ENCODE data around the gene ATP8B3. TPM values are rescaled to one million over a fixed set of nuclear protein-coding genes. Genes with fewer than 3 reads are reported as not detected.

Gene ATP8B3, protein sequence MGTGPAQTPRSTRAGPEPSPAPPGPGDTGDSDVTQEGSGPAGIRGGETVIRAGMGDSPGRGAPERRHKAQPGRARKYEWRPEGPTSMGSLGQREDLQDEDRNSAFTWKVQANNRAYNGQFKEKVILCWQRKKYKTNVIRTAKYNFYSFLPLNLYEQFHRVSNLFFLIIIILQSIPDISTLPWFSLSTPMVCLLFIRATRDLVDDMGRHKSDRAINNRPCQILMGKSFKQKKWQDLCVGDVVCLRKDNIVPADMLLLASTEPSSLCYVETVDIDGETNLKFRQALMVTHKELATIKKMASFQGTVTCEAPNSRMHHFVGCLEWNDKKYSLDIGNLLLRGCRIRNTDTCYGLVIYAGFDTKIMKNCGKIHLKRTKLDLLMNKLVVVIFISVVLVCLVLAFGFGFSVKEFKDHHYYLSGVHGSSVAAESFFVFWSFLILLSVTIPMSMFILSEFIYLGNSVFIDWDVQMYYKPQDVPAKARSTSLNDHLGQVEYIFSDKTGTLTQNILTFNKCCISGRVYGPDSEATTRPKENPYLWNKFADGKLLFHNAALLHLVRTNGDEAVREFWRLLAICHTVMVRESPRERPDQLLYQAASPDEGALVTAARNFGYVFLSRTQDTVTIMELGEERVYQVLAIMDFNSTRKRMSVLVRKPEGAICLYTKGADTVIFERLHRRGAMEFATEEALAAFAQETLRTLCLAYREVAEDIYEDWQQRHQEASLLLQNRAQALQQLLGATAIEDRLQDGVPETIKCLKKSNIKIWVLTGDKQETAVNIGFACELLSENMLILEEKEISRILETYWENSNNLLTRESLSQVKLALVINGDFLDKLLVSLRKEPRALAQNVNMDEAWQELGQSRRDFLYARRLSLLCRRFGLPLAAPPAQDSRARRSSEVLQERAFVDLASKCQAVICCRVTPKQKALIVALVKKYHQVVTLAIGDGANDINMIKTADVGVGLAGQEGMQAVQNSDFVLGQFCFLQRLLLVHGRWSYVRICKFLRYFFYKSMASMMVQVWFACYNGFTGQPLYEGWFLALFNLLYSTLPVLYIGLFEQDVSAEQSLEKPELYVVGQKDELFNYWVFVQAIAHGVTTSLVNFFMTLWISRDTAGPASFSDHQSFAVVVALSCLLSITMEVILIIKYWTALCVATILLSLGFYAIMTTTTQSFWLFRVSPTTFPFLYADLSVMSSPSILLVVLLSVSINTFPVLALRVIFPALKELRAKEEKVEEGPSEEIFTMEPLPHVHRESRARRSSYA (N-terminal part only)
- 0.20 TPM for polyA plus RNA-seq (2013, experiment 1 of 2)
- 0.20 TPM for polyA plus RNA-seq (2013, experiment 2 of 2)

DNA sequence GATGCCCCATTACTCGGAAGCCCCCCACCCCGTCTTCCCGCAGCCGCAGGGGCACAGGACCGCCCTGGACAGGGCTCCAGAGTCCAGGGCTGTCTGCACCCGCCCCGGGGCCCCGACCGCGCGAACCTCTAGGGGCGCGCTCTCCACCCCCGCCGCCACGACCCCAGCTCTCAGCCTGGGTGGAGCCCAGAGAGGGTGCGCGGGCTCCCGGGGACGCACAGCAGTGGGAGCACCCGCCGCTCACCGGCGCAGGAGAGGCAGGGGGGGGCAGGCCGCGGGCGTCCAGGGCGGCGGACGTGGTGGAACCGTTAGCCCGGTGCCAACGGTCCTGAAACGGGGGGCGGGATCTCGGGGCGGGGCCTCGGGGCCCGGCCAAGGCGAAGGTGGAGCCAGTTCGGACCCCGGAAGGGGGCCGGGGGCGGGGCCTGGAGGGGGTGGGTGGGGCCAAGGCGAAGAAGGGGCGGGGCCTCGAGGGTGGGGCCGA, at the start of gene ATP8B3:
Gene ATP8B3, minus strand, starts transcription at position 335 of the 484 bp plus-strand sequence. CDS start 540 bp downstream, outside the sequence.
- Histone ChIP-seq H3K4me1 (ENCODE audit: control insufficient read depth, low read depth, low read length) (no peaks in the 10 kb centered on the region), H3K4me3 (ENCODE audit: low read length) (no peak within 1 kb of the TSS), H3K56ac (ENCODE audit: low read length) (peak within 1 kb of the TSS; percentile 77), H3K79me1 (ENCODE audit: low read length) (no peaks in the 10 kb centered on the region), H4K8ac (ENCODE audit: low read depth, low read length) (no peak within 1 kb of the TSS), H2BK15ac (replicated peaks; ENCODE audit: low read depth) (no peak within 1 kb of the TSS), H4K5ac (ENCODE audit: low read length) (no peak within 1 kb of the TSS), H3K27ac (ENCODE audit: low read depth, low read length) (no peak within 1 kb of the TSS), H3K9ac (ENCODE audit: low read length) (peak within 1 kb of the TSS; percentile 48), H3K4me2 (ENCODE audit: low read length) (peak within 1 kb of the TSS; percentile 87), H3K4ac (ENCODE audit: low read depth, low read length) (no peak within 1 kb of the TSS), H2AK5ac (ENCODE audit: low read length) (no peak within 1 kb of the TSS), H3K23ac (ENCODE audit: low read length) (no peak within 1 kb of the TSS), H2BK120ac (ENCODE audit: low read depth, low read length) (no peak within 1 kb of the TSS), H2BK5ac (ENCODE audit: low read length) (no peak within 1 kb of the TSS), H3K36me3 (ENCODE audit: control insufficient read depth, insufficient read depth, low read length) (peaks cover 5% of the 10 kb centered on the region), H3K27me3 (ENCODE audit: insufficient read depth, low read length, poor library complexity) (no peaks in the 10 kb centered on the region), H3K79me2 (ENCODE audit: control insufficient read depth, insufficient read depth, low read length) (no peaks in the 10 kb centered on the region), H3K18ac (ENCODE audit: low read length) (no peak within 1 kb of the TSS)
- no CpG with 5 or more reads among the region's 48 CpGs for WGBS (ENCODE audit: extremely low coverage, insufficient coverage, low lambda C conversion rate)
- no peak for DNase-seq

DNA sequence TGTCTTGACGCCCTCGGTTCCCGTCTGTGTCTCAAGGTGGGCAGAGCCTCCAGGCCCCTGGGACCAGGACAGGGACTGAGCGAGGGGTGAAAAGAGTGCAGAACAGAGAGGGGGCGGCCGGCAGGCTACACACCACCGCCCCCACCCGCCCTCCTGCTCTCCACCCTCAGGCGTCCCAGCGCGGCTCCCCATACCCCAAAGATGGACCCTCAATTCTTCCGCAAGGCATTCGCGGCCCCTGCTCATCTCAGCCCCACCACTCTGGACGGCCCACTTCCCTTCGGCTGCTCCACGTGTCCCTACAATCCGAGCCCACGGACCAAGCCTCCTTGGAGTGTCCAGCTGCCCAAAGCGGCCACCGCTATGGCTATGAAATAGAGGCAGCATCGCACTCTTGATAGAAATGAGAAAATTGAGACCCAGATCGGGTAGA, 49.5 kb upstream of the ATP8B3 start:
- H2BK120ac ChIP-seq (ENCODE audit: low read depth, low read length) = no peak overlapping the region
- H3K79me1 ChIP-seq (ENCODE audit: low read length) = peaks cover 13% of the 10 kb centered on the region
- no peak overlapping the region for H2BK15ac ChIP-seq (replicated peaks; ENCODE audit: low read depth)
- no peak overlapping the region for H3K4ac ChIP-seq (ENCODE audit: low read depth, low read length)
- H3K23ac ChIP-seq (ENCODE audit: low read length) = peak overlapping the region; percentile 99
- WGBS (ENCODE audit: extremely low coverage, insufficient coverage, low lambda C conversion rate) = no CpG with 5 or more reads among the region's 23 CpGs
- no peak overlapping the region for H2AK5ac ChIP-seq (ENCODE audit: low read length)
- peak overlapping the region; percentile 84 for H3K4me3 ChIP-seq (ENCODE audit: low read length)
- peak overlapping the region; percentile 82 for H3K9ac ChIP-seq (ENCODE audit: low read length)
- no peak overlapping the region for H3K18ac ChIP-seq (ENCODE audit: low read length)
- peak overlapping the region; percentile 84 for H3K4me2 ChIP-seq (ENCODE audit: low read length)
- no peak overlapping the region for H2BK5ac ChIP-seq (ENCODE audit: low read length)
- no peaks in the 10 kb centered on the region for H3K36me3 ChIP-seq (ENCODE audit: control insufficient read depth, insufficient read depth, low read length)
- H3K79me2 ChIP-seq (ENCODE audit: control insufficient read depth, insufficient read depth, low read length) = peaks cover 51% of the 10 kb centered on the region
- H3K27ac ChIP-seq (ENCODE audit: low read depth, low read length) = no peak overlapping the region
- no peak overlapping the region for H4K8ac ChIP-seq (ENCODE audit: low read depth, low read length)
- peak overlapping the region; percentile 90 for H3K56ac ChIP-seq (ENCODE audit: low read length)
- H3K27me3 ChIP-seq (ENCODE audit: insufficient read depth, low read length, poor library complexity) = no peaks in the 10 kb centered on the region
- no peak overlapping the region for H4K5ac ChIP-seq (ENCODE audit: low read length)
- DNase-seq = no peak
- peaks cover 13% of the 10 kb centered on the region for H3K4me1 ChIP-seq (ENCODE audit: control insufficient read depth, low read depth, low read length)

DNA sequence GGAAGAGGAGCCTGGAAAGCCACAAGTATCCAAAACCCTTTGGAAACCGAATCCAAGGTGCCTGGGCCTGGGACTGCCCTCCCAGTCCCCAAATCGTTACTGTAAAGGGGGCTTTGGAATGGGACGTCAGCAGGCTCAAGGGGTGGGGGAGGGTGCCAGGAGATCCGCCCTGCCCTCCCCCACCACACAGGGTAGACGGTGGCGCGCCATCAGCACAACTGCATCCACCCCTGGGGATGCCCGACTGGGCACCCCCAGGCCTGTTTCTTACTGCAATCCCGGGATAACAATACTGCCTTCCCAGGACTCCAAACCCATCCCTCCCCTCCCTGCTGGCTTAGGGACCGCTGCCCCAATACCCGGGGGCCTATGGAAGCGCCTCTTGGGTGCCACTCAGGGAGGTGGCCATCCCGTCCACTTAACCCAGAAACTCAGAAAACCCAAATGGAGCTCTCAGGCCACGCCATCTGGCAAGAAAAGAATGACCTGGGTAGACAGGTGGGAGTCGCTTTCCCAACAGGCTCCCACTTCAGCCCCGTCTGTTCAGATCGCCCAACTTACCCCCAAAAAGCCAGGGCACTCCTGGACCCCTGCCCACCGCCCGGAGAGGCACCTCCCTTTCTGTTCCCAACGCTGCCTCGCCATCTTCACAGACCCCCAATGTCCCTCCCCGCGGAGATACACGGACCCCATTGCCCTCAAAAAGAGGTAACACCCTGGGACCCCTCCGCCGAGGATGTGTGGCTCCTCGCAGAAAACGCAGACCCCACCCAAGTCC, 48.9 kb upstream of the ATP8B3 start:
- H3K79me2 ChIP-seq (ENCODE audit: control insufficient read depth, insufficient read depth, low read length) = peaks cover 56% of the 10 kb centered on the region
- H3K23ac ChIP-seq (ENCODE audit: low read length) = peak overlapping the region; percentile 99
- H3K4me1 ChIP-seq (ENCODE audit: control insufficient read depth, low read depth, low read length) = peaks cover 18% of the 10 kb centered on the region
- peak overlapping the region; percentile 84 for H3K4me3 ChIP-seq (ENCODE audit: low read length)
- H3K36me3 ChIP-seq (ENCODE audit: control insufficient read depth, insufficient read depth, low read length) = no peaks in the 10 kb centered on the region
- H2BK15ac ChIP-seq (replicated peaks; ENCODE audit: low read depth) = no peak overlapping the region
- H3K56ac ChIP-seq (ENCODE audit: low read length) = peak overlapping the region; percentile 90
- H3K4me2 ChIP-seq (ENCODE audit: low read length) = peak overlapping the region; percentile 84
- H3K18ac ChIP-seq (ENCODE audit: low read length) = no peak overlapping the region
- no peak overlapping the region for H2BK5ac ChIP-seq (ENCODE audit: low read length)
- no peak overlapping the region for H2AK5ac ChIP-seq (ENCODE audit: low read length)
- DNase-seq = no peak
- no peak overlapping the region for H3K27ac ChIP-seq (ENCODE audit: low read depth, low read length)
- H4K5ac ChIP-seq (ENCODE audit: low read length) = no peak overlapping the region
- no peak overlapping the region for H2BK120ac ChIP-seq (ENCODE audit: low read depth, low read length)
- WGBS (ENCODE audit: extremely low coverage, insufficient coverage, low lambda C conversion rate) = no CpG with 5 or more reads among the region's 28 CpGs
- peak overlapping the region; percentile 82 for H3K9ac ChIP-seq (ENCODE audit: low read length)
- H4K8ac ChIP-seq (ENCODE audit: low read depth, low read length) = no peak overlapping the region
- no peak overlapping the region for H3K4ac ChIP-seq (ENCODE audit: low read depth, low read length)
- peaks cover 16% of the 10 kb centered on the region for H3K79me1 ChIP-seq (ENCODE audit: low read length)
- H3K27me3 ChIP-seq (ENCODE audit: insufficient read depth, low read length, poor library complexity) = no peaks in the 10 kb centered on the region

DNA sequence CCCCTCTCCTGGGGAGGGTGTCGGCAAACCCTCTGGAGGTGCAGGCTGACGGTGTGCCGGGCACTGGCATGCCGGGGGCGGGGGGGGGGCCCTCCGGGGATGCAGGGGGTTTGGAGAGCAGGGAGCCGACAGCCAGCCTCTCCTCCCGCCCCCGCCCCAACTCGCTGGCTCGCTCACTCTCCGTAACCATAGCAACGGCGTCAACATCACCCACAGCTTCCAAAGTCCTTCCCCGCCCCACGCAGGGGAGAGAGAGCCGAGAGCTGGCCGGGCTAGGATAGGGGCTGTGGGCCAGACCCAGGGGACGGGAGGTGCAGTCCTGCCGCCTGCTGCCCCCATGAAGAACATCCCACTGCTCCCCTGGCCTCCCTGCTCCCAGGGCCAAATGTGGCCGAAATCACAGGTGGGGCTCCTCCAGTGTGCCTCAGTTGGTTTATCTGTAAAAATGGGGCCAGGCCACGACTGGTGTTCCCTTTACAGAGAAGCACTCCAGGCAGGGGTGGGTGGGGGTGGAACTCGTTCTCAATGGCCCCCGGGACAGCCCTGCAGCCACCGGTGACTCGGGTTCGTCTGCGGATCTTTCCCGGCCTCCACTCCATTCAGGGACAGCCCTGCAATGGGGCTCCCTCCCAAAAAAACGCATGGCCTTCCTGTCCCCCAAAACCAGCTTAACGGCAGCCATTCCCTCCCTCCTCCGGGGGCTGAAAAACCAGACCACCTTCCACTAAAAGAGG, 48.1 kb upstream of the ATP8B3 start:
- Histone ChIP-seq H3K36me3 (ENCODE audit: control insufficient read depth, insufficient read depth, low read length) (no peaks in the 10 kb centered on the region), H3K79me2 (ENCODE audit: control insufficient read depth, insufficient read depth, low read length) (peaks cover 59% of the 10 kb centered on the region), H3K4me2 (ENCODE audit: low read length) (peak overlapping the region; percentile 3), H2BK120ac (ENCODE audit: low read depth, low read length) (no peak overlapping the region), H3K18ac (ENCODE audit: low read length) (no peak overlapping the region), H2AK5ac (ENCODE audit: low read length) (no peak overlapping the region), H2BK5ac (ENCODE audit: low read length) (no peak overlapping the region), H3K56ac (ENCODE audit: low read length) (peak overlapping the region; percentile 90), H3K79me1 (ENCODE audit: low read length) (peaks cover 20% of the 10 kb centered on the region), H4K8ac (ENCODE audit: low read depth, low read length) (no peak overlapping the region), H3K4me3 (ENCODE audit: low read length) (no peak overlapping the region), H3K4me1 (ENCODE audit: control insufficient read depth, low read depth, low read length) (peaks cover 21% of the 10 kb centered on the region), H3K27me3 (ENCODE audit: insufficient read depth, low read length, poor library complexity) (no peaks in the 10 kb centered on the region), H3K4ac (ENCODE audit: low read depth, low read length) (no peak overlapping the region), H2BK15ac (replicated peaks; ENCODE audit: low read depth) (no peak overlapping the region), H4K5ac (ENCODE audit: low read length) (no peak overlapping the region), H3K9ac (ENCODE audit: low read length) (peak overlapping the region; percentile 82), H3K23ac (ENCODE audit: low read length) (no peak overlapping the region), H3K27ac (ENCODE audit: low read depth, low read length) (no peak overlapping the region)
- peak; percentile 89 for DNase-seq
- no CpG with 5 or more reads among the region's 32 CpGs for WGBS (ENCODE audit: extremely low coverage, insufficient coverage, low lambda C conversion rate)
